Suprapubic skin (tissue), 4 donors: Measurements from ENCODE around the gene SMCO2. TPM values are rescaled to one million over a fixed set of nuclear protein-coding genes. Genes with fewer than 3 reads are reported as not detected.

Experiments used
- DNase-seq, 2 donors: peaks; one replicate each; pipeline ENCODE4 v3.0.0-alpha.2; 2019; ENCODE audit warnings: low spot score in 2 of 2
- H3K27ac ChIP-seq: fragments of 200-600 bp; sonication (generic); one replicate; pipeline ENCODE4 v1.5.1; 2019
- H3K27me3 ChIP-seq: fragments of 200-600 bp; sonication (generic); one replicate; pipeline ENCODE4 v1.5.1; 2019
- H3K36me3 ChIP-seq: fragments of 200-600 bp; sonication (generic); one replicate; pipeline ENCODE4 v1.5.1; 2019
- H3K4me1 ChIP-seq: fragments of 200-600 bp; sonication (generic); one replicate; pipeline ENCODE4 v1.5.1; 2019
- H3K4me3 ChIP-seq: fragments of 200-600 bp; sonication (generic); one replicate; pipeline ENCODE4 v1.5.1; 2019; ENCODE audit warnings: mild to moderate bottlenecking
- H3K9me3 ChIP-seq: fragments of 200-600 bp; sonication (generic); one replicate; pipeline ENCODE4 v1.5.1; 2019
- CTCF ChIP-seq, 2 donors: fragments of 200-600 bp in 1 of 2; fragments of 450-650 bp in 1 of 2; sonication (generic) in 1 of 2; IDR thresholded peaks; one replicate each; pipeline ENCODE4 v1.5.1; 2016 to 2019; ENCODE audit warnings: antibody characterized with exemption in 2 of 2, mild to moderate bottlenecking in 1 of 2, moderate library complexity in 1 of 2
- EP300 ChIP-seq: sonication (generic); formaldehyde crosslinking; IDR thresholded peaks from one replicate; pipeline ENCODE4 v1.6.1; 2017; ENCODE audit warnings: antibody characterized with exemption
- POLR2A ChIP-seq, 2 donors: fragments of 450-650 bp; IDR thresholded peaks; one replicate each; pipeline ENCODE4 v1.6.1; 2017; ENCODE audit warnings: antibody characterized with exemption in 2 of 2, mild to moderate bottlenecking in 2 of 2, moderate library complexity in 2 of 2
- POLR2AphosphoS5 ChIP-seq, 3 donors: sonication (generic); formaldehyde crosslinking; IDR thresholded peaks; one replicate each; pipeline ENCODE4 v1.6.1; 2017; ENCODE audit warnings: antibody characterized with exemption in 3 of 3
- WGBS: methylation state at CpG from one replicate; pipeline ENCODE4 v1.1.5; 2018; 5-methylcytosine and 5-hydroxymethylcytosine counted together
- total RNA-seq, 4 donors: library from RNA; depleted of rRNA; stranded (reverse); fragments of >200 nt; gene quantifications; one replicate each; pipeline ENCODE4 v1.1.0, GENCODE V29; 2016

Gene SMCO2
- total RNA-seq, 4 donors from 2014 or later, result 0.53 to 1.7 (median 1.1) TPM

DNA sequence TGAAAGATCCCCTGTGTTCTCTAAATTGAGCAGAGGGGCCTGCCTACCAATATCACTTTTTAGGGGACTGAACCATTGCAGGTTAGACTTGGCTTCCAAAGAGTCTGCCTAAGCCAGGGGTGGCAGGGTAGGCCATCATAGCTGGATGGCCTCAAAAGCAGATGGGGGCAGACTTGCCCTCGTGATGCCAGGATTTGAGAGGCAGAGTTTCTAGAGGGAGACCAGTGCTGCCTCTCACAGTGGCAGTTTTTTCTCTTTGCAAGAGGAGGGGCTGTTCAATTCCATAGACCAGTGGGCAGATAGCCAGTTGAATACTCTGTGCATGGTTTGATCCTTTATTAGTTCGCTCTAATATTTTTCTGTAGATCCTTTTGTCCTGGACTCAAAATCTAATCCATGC is 23.8 kb upstream of the SMCO2 start:
- DNase-seq, result no peak
- no peaks in the 10 kb centered on the region for H3K9me3 ChIP-seq
- H3K27me3 ChIP-seq, result no peaks in the 10 kb centered on the region
- 93% methylated on average over 2 of the region's 2 CpGs for WGBS
- no peak overlapping the region for H3K4me3 ChIP-seq
- no peaks in the 10 kb centered on the region for H3K36me3 ChIP-seq
- TF ChIP-seq POLR2A (IDR thresholded peaks at IDR 0.05), result no peak
- TF ChIP-seq EP300, result no peak
- TF ChIP-seq POLR2AphosphoS5 (IDR thresholded peaks at IDR 0.05), result no peak
- no peak for TF ChIP-seq CTCF (IDR thresholded peaks at IDR 0.05)
- H3K4me1 ChIP-seq, result no peaks in the 10 kb centered on the region
- H3K27ac ChIP-seq, result no peak overlapping the region

DNA sequence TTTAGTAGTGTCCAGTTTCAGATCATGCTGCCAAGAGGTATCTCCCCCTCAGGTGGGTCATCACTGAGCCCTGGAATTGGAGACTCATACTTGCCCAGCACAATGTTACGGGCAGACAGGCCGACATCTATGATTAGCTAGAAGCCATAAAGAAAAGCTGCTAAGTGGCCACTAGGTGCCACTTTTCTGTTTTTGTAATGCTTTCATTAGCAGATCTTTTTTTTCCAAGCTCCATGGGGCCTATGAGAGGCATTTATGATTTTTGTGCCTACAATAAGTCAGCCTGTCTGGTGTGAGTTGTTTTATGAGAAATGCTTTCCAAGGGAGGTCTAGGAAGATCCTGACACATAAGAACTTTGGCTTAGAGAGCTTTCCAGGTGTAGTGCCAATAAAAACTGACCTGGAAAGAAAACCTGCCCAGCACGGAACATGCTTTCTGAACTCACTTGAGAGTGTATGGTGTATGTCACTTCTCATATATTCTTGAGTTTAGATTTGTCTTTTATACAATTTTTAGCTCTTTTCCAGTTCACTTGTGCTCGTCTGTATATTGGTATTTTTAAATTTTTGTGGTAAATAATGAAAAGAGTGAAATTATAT is 21.8 kb upstream of the SMCO2 start:
- no peaks in the 10 kb centered on the region for H3K9me3 ChIP-seq
- H3K36me3 ChIP-seq, result no peaks in the 10 kb centered on the region
- H3K27me3 ChIP-seq, result no peaks in the 10 kb centered on the region
- WGBS, result 50% methylated on average over 4 of the region's 4 CpGs
- H3K4me1 ChIP-seq, result no peaks in the 10 kb centered on the region
- TF ChIP-seq POLR2AphosphoS5 (IDR thresholded peaks at IDR 0.05) (no peak), CTCF (IDR thresholded peaks at IDR 0.05) (peak in 1 of 2 donors; percentile 42), POLR2A (IDR thresholded peaks at IDR 0.05) (no peak), EP300 (no peak)
- DNase-seq, result no peak
- H3K4me3 ChIP-seq, result no peak overlapping the region
- H3K27ac ChIP-seq, result no peak overlapping the region

DNA sequence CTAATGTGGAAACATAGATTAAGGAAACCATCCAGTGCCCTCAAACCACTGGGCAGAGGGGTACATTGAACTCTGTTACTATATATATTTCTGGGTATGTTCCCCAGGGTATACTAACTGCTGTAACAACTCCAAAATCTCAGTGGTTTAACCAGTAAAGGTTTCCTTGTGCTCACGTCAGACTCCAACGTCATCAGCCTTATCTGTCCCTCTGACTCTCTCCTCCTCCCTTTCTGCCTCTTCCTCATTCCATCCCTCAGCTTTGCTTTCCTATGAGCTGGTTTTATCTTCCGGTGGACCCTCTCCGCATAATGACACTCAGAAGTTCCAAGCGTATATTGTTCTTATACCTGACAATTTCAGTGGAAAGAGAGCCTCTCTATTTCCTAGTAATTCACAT is 21.2 kb upstream of the SMCO2 start:
- no peaks in the 10 kb centered on the region for H3K27me3 ChIP-seq
- H3K9me3 ChIP-seq, result no peaks in the 10 kb centered on the region
- no peak for TF ChIP-seq EP300
- no peak for TF ChIP-seq CTCF (IDR thresholded peaks at IDR 0.05)
- no peak for TF ChIP-seq POLR2A (IDR thresholded peaks at IDR 0.05)
- H3K4me3 ChIP-seq, result no peak overlapping the region
- H3K4me1 ChIP-seq, result no peaks in the 10 kb centered on the region
- no peak overlapping the region for H3K27ac ChIP-seq
- 86% methylated on average over 5 of the region's 5 CpGs for WGBS
- no peaks in the 10 kb centered on the region for H3K36me3 ChIP-seq
- DNase-seq, result no peak

DNA sequence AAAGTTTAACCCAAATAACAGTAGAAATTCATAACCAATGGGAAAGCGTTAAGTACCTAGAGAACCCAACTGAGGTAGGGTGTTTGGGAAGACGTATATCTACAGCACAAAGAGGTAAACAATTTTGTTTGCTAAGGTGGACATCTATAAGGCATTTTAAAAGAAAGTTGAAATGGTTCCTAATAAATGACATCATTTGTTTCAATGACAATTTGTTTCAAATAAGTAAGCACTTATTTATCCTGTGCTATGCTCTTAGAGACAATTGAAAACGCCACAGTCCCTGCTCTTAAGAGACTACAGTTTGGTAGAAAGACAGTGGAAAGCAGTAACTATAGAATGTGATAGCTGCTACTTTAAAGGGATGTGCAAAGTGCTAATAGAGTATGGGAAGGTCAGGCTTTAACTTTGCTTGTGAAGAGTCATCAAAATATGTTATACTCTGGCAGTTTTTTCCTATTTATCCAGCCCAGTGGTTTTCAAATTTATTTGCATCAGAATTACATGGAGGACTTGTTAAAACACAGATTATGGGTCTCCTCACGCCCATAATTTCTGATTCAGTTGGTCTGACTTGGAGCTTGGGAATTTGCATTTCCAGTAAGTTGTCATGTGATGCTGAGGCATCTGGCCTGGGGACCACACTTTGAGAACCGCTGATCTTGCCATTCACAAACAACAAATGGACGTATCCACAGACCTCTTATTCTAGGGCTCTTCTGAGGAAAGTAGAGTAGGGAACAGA is 19.6 kb upstream of the SMCO2 start:
- Histone ChIP-seq H3K27ac (no peak overlapping the region), H3K9me3 (no peaks in the 10 kb centered on the region), H3K4me3 (no peak overlapping the region), H3K4me1 (no peaks in the 10 kb centered on the region), H3K27me3 (no peaks in the 10 kb centered on the region), H3K36me3 (no peaks in the 10 kb centered on the region)
- 95% methylated on average over 6 of the region's 6 CpGs for WGBS
- TF ChIP-seq POLR2A (IDR thresholded peaks at IDR 0.05) (no peak), CTCF (IDR thresholded peaks at IDR 0.05) (no peak), POLR2AphosphoS5 (IDR thresholded peaks at IDR 0.05) (no peak)
- no peak for DNase-seq

DNA sequence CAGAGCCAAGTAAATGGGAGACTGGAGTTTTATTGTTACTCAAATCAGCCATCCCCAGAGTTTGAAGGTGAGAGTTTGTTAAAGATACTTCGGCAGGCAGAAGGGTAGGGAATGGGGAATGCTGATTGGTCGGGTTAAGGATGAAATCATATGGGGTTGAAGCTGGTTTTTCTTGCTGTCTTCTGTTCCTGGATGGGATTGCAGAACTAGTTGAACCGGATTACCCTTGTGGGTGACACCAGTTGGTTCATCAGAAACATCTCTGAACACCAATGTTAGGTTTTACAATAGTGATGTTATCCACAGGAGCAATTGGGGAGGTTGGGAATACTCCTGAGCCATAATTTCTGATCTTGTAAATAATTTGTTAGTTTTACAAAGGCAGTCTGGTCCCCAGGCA is 18.7 kb upstream of the SMCO2 start:
- Histone ChIP-seq H3K4me3 (no peak overlapping the region), H3K9me3 (no peaks in the 10 kb centered on the region), H3K27ac (no peak overlapping the region), H3K36me3 (no peaks in the 10 kb centered on the region), H3K27me3 (no peaks in the 10 kb centered on the region), H3K4me1 (no peaks in the 10 kb centered on the region)
- 75% methylated on average over 3 of the region's 3 CpGs for WGBS
- DNase-seq, result no peak
- TF ChIP-seq POLR2AphosphoS5 (IDR thresholded peaks at IDR 0.05) (no peak), EP300 (no peak), POLR2A (IDR thresholded peaks at IDR 0.05) (no peak), CTCF (IDR thresholded peaks at IDR 0.05) (no peak)
